ENCODE data around the gene SPAG7. TPM values are rescaled to one million over a fixed set of nuclear protein-coding genes. Genes with fewer than 3 reads are reported as not detected.
A peak's percentile ranks its signal among the peaks of the same experiment; 100 is the strongest.

Gene SPAG7
- total RNA-seq, 1 donor from 2014 or later = 60.5 TPM

- DNase-seq (ENCODE audit: extremely low spot score, unreplicated experiment) = no peak
- Mint-ChIP-seq H3K36me3 (peaks cover 11% of the 10 kb centered on the region), H3K9me3 (no peaks in the 10 kb centered on the region), H3K4me3 (peak overlapping the region; percentile 9), H3K27me3 (no peaks in the 10 kb centered on the region), H3K4me1 (ENCODE audit: unreplicated experiment) (peaks cover 8% of the 10 kb centered on the region), H3K27ac (peak overlapping the region; percentile 34)
- TF ChIP-seq CTCF (conservative IDR thresholded peaks at IDR 0.05) = peak; percentile 84
Measured at GRCh38 chr17:4980644-4981216, 13.1 kb upstream of the SPAG7 start.

GRCh38 chr17:4978726-4979125 lies 11.1 kb upstream of the SPAG7 start:
- Mint-ChIP-seq H3K27ac (no peak overlapping the region), H3K27me3 (no peaks in the 10 kb centered on the region), H3K9me3 (no peaks in the 10 kb centered on the region), H3K4me3 (no peak overlapping the region), H3K36me3 (peaks cover 18% of the 10 kb centered on the region), H3K4me1 (ENCODE audit: unreplicated experiment) (peaks cover 8% of the 10 kb centered on the region)
- TF ChIP-seq CTCF (conservative IDR thresholded peaks at IDR 0.05) = no peak
- no peak for DNase-seq (ENCODE audit: extremely low spot score, unreplicated experiment)

- TF ChIP-seq CTCF (conservative IDR thresholded peaks at IDR 0.05) = no peak
- Mint-ChIP-seq H3K36me3 (peaks cover 22% of the 10 kb centered on the region), H3K27me3 (no peaks in the 10 kb centered on the region), H3K27ac (no peak overlapping the region), H3K4me3 (no peak overlapping the region), H3K4me1 (ENCODE audit: unreplicated experiment) (peaks cover 21% of the 10 kb centered on the region), H3K9me3 (no peaks in the 10 kb centered on the region)
- no peak for DNase-seq (ENCODE audit: extremely low spot score, unreplicated experiment)
Measured at GRCh38 chr17:4974115-4974670, 6.6 kb upstream of the SPAG7 start.

GRCh38 chr17:4973256-4974114 lies 5.9 kb upstream of the SPAG7 start:
- peaks cover 23% of the 10 kb centered on the region for H3K36me3 Mint-ChIP-seq
- no peaks in the 10 kb centered on the region for H3K27me3 Mint-ChIP-seq
- no peak for DNase-seq (ENCODE audit: extremely low spot score, unreplicated experiment)
- no peak overlapping the region for H3K27ac Mint-ChIP-seq
- no peak overlapping the region for H3K4me3 Mint-ChIP-seq
- peaks cover 28% of the 10 kb centered on the region for H3K4me1 Mint-ChIP-seq (ENCODE audit: unreplicated experiment)
- no peak for TF ChIP-seq CTCF (conservative IDR thresholded peaks at IDR 0.05)
- no peaks in the 10 kb centered on the region for H3K9me3 Mint-ChIP-seq

- peaks cover 28% of the 10 kb centered on the region for H3K4me1 Mint-ChIP-seq (ENCODE audit: unreplicated experiment)
- no peak for DNase-seq (ENCODE audit: extremely low spot score, unreplicated experiment)
- TF ChIP-seq CTCF (conservative IDR thresholded peaks at IDR 0.05) = no peak
- no peak overlapping the region for H3K4me3 Mint-ChIP-seq
- H3K27me3 Mint-ChIP-seq = no peaks in the 10 kb centered on the region
- peaks cover 23% of the 10 kb centered on the region for H3K36me3 Mint-ChIP-seq
- no peak overlapping the region for H3K27ac Mint-ChIP-seq
- H3K9me3 Mint-ChIP-seq = no peaks in the 10 kb centered on the region
Measured at GRCh38 chr17:4972752-4973151, 5.1 kb upstream of the SPAG7 start.
